Hindlimb muscle (tissue), 1 donor: ENCODE data around the gene DERA. TPM values are rescaled to one million over a fixed set of nuclear protein-coding genes. Genes with fewer than 3 reads are reported as not detected.
"Not testable (repeated sequence)": the region's sequence is repeated elsewhere in the genome, so short reads cannot be mapped to it uniquely, and the experiment has no call there.

Source experiments
- DNase-seq: peaks from one replicate; pipeline ENCODE4 v3.0.0-alpha.2; 2013
- polyA plus RNA-seq: library from polyadenylated mRNA; unstranded; fragments of 120-200 nt; gene quantifications from one replicate; pipeline ENCODE4 v1.2.1, GENCODE V29; 2013; ENCODE audit not compliant: insufficient read length

Gene DERA
- polyA plus RNA-seq: 32.8 TPM

GRCh38 chr12:15910864-15911721 lies at the start of gene DERA:
TSS of gene DERA (plus strand) at chr12:15911332. CDS start at chr12:15911384, 52 bp downstream.
- DNase-seq: peak; percentile 82

- DNase-seq: no peak
Observed at GRCh38 chr12:15861404-15861803, 49.7 kb upstream of the DERA start.

- DNase-seq: no peak
Observed at GRCh38 chr12:15862840-15863239, 48.3 kb upstream of the DERA start.

- DNase-seq: no peak
Observed at GRCh38 chr12:15863372-15863771, 47.8 kb upstream of the DERA start.

- no peak for DNase-seq
Observed at GRCh38 chr12:15863984-15864383, 47.1 kb upstream of the DERA start.

GRCh38 chr12:15868186-15868585 lies 42.9 kb upstream of the DERA start:
- DNase-seq: no peak

GRCh38 chr12:15873556-15873955 lies 37.6 kb upstream of the DERA start:
- DNase-seq: no peak

- not testable (repeated sequence) for DNase-seq
Observed at GRCh38 chr12:15874556-15875145, 36.5 kb upstream of the DERA start.

- no peak for DNase-seq
Observed at GRCh38 chr12:15875863-15876262, 35.3 kb upstream of the DERA start.

GRCh38 chr12:15879413-15879812 lies 31.7 kb upstream of the DERA start:
- DNase-seq: no peak

GRCh38 chr12:15880721-15881120 lies 30.4 kb upstream of the DERA start:
- DNase-seq: no peak

GRCh38 chr12:15882118-15882971 lies 28.8 kb upstream of the DERA start, which contains the start of gene STRAP:
TSS of gene STRAP (plus strand) at chr12:15882387. CDS start at chr12:15882708, 321 bp downstream.
- DNase-seq: peak; percentile 96

- no peak for DNase-seq
Observed at GRCh38 chr12:15883536-15883935, 27.6 kb upstream of the DERA start.

GRCh38 chr12:15886372-15887042 lies 24.6 kb upstream of the DERA start:
- no peak for DNase-seq

- DNase-seq: no peak
Observed at GRCh38 chr12:15887043-15887817, 23.9 kb upstream of the DERA start.

- DNase-seq: no peak
Observed at GRCh38 chr12:15892645-15893259, 18.4 kb upstream of the DERA start.

GRCh38 chr12:15893260-15893659 lies 17.9 kb upstream of the DERA start:
- DNase-seq: no peak

GRCh38 chr12:15896867-15897266 lies 14.3 kb upstream of the DERA start:
- DNase-seq: no peak

GRCh38 chr12:15897433-15897832 lies 13.7 kb upstream of the DERA start:
- no peak for DNase-seq

GRCh38 chr12:15899282-15899870 lies 11.8 kb upstream of the DERA start:
- DNase-seq: no peak
